Measurements from ENCODE around the gene PSD. TPM values are rescaled to one million over a fixed set of nuclear protein-coding genes. Genes with fewer than 3 reads are reported as not detected.

The PSD gene
- total RNA-seq, 4 donors from 2014 or later = 0.22 to 3.4 (median 0.93) TPM

- H3K4me3 ChIP-seq = no peak overlapping the region
- intact Hi-C loops (cut with DNase I) = no loop called here
- H3K27me3 ChIP-seq = no peaks in the 10 kb centered on the region
- peaks cover 0 to 4% (median 0%) of the 10 kb centered on the region in 3 donors for H3K4me1 ChIP-seq
- DNase-seq = no peak
- 97% methylated on average over 6 of the region's 6 CpGs; no CpG with 5 or more reads in 1 of the 2 donors for WGBS, 2 donors
- TF ChIP-seq, protein P1, sequence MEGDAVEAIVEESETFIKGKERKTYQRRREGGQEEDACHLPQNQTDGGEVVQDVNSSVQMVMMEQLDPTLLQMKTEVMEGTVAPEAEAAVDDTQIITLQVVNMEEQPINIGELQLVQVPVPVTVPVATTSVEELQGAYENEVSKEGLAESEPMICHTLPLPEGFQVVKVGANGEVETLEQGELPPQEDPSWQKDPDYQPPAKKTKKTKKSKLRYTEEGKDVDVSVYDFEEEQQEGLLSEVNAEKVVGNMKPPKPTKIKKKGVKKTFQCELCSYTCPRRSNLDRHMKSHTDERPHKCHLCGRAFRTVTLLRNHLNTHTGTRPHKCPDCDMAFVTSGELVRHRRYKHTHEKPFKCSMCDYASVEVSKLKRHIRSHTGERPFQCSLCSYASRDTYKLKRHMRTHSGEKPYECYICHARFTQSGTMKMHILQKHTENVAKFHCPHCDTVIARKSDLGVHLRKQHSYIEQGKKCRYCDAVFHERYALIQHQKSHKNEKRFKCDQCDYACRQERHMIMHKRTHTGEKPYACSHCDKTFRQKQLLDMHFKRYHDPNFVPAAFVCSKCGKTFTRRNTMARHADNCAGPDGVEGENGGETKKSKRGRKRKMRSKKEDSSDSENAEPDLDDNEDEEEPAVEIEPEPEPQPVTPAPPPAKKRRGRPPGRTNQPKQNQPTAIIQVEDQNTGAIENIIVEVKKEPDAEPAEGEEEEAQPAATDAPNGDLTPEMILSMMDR (IDR thresholded peaks at IDR 0.05) = no peak
- no peak for TF ChIP-seq POLR2A (IDR thresholded peaks at IDR 0.05)
- H3K27ac ChIP-seq = peak overlapping the region in 1 of 4 donors; percentile 9
- H3K36me3 ChIP-seq = peaks cover 32 to 89% (median 46%) of the 10 kb centered on the region in 3 donors
- H3K9me3 ChIP-seq = no peaks in the 10 kb centered on the region
Observed at GRCh38 chr10:102379383-102379782, 39.2 kb downstream of the PSD start.

- H3K27me3 ChIP-seq = no peaks in the 10 kb centered on the region
- 92 to 93% methylated on average over 9 to 12 of the region's 12 CpGs for WGBS, 2 donors
- TF ChIP-seq POLR2A (IDR thresholded peaks at IDR 0.05) = no peak
- TF ChIP-seq, protein P1 (IDR thresholded peaks at IDR 0.05) = no peak
- peaks cover 0 to 4% (median 0%) of the 10 kb centered on the region in 3 donors for H3K4me1 ChIP-seq
- H3K36me3 ChIP-seq = peaks cover 33 to 100% (median 52%) of the 10 kb centered on the region in 3 donors
- no peak overlapping the region for H3K27ac ChIP-seq
- no peak overlapping the region for H3K4me3 ChIP-seq
- intact Hi-C loops (cut with DNase I) = no loop called here
- H3K9me3 ChIP-seq = no peaks in the 10 kb centered on the region
- DNase-seq = no peak
Observed at GRCh38 chr10:102376901-102377300, 41.7 kb downstream of the PSD start.

DNA sequence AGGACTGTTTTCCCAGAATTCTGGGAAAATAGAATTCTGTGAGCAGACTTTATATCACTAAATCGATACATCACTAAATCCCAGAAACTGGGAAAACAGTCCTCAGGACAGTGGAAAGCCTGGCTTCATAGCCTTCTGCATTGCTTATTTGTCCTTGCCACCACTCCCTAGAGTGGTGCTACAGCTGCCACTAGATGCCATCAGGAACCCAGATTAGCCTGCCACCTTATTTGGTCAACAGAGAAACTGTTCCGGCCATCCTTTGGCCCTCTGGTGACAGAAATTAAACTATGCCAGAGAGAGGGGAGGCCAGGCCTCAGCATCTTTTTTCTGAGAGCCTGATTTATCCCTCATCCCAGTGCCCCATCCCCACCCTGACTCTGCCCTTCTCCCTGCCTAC is 42.7 kb downstream of the PSD start:
- H3K36me3 ChIP-seq = peaks cover 35 to 100% (median 52%) of the 10 kb centered on the region in 3 donors
- intact Hi-C loops (cut with DNase I) = no loop called here
- peaks cover 0 to 4% (median 0%) of the 10 kb centered on the region in 3 donors for H3K4me1 ChIP-seq
- H3K4me3 ChIP-seq = no peak overlapping the region
- no peak for DNase-seq
- no peak for TF ChIP-seq POLR2A (IDR thresholded peaks at IDR 0.05)
- TF ChIP-seq, protein P1 (IDR thresholded peaks at IDR 0.05) = no peak
- no peaks in the 10 kb centered on the region for H3K27me3 ChIP-seq
- peaks cover 0 to 2% (median 0%) of the 10 kb centered on the region in 3 donors for H3K9me3 ChIP-seq
- WGBS, 2 donors = 75 to 84% methylated on average over 2 of the region's 2 CpGs
- H3K27ac ChIP-seq = no peak overlapping the region

- intact Hi-C loops (cut with DNase I) = no loop called here
- Histone ChIP-seq H3K4me1 (peaks cover 0 to 4% (median 0%) of the 10 kb centered on the region in 3 donors), H3K36me3 (peaks cover 36 to 100% (median 52%) of the 10 kb centered on the region in 3 donors), H3K27me3 (no peaks in the 10 kb centered on the region), H3K4me3 (no peak overlapping the region), H3K27ac (no peak overlapping the region), H3K9me3 (peaks cover 0 to 5% (median 0%) of the 10 kb centered on the region in 3 donors)
- WGBS, 2 donors = 93% methylated on average over 3 to 4 of the region's 7 CpGs
- no peak for DNase-seq
- no peak for TF ChIP-seq POLR2A (IDR thresholded peaks at IDR 0.05)
- TF ChIP-seq, protein P1 (IDR thresholded peaks at IDR 0.05) = peak in 1 of 6 experiments; percentile 19
Observed at GRCh38 chr10:102375250-102375649, 43.3 kb downstream of the PSD start.

- H3K36me3 ChIP-seq = peaks cover 58 to 100% (median 66%) of the 10 kb centered on the region in 3 donors
- no peaks in the 10 kb centered on the region for H3K4me1 ChIP-seq
- H3K4me3 ChIP-seq = no peak overlapping the region
- TF ChIP-seq, protein P1 (IDR thresholded peaks at IDR 0.05) = no peak
- TF ChIP-seq POLR2A (IDR thresholded peaks at IDR 0.05) = no peak
- no peak overlapping the region for H3K27ac ChIP-seq
- intact Hi-C loops (cut with DNase I) = no loop called here
- no peaks in the 10 kb centered on the region for H3K27me3 ChIP-seq
- DNase-seq = no peak
- WGBS, 2 donors = 93 to 96% methylated on average over 2 of the region's 2 CpGs
- H3K9me3 ChIP-seq = peaks cover 0 to 5% (median 0%) of the 10 kb centered on the region in 3 donors
Observed at GRCh38 chr10:102371295-102371694, 47.3 kb downstream of the PSD start.

Data from esophagus squamous epithelium (tissue), 5 donors.